UCSD-AML1 (cell line): ENCODE measurements around the gene CNEP1R1.

Experiments
- DNase-seq: peaks from one replicate; lab custom pipeline; 2025; ENCODE audit not compliant: unreplicated experiment; lab: John Stamatoyannopoulos, UW

CNEP1R1 gene

GRCh38 chr16:50059669-50060068 lies 34.6 kb downstream of the CNEP1R1 start:
- no peak for DNase-seq

- DNase-seq, result no peak
These were observed 36.3 kb downstream of the CNEP1R1 start for GRCh38 chr16:50061326-50061725.

GRCh38 chr16:50065241-50065623 lies 40.2 kb downstream of the CNEP1R1 start:
- no peak for DNase-seq

GRCh38 chr16:50065624-50066481 lies 40.8 kb downstream of the CNEP1R1 start, which contains the start of gene HEATR3:
Gene HEATR3 (plus strand): TSS chr16:50065970. CDS start chr16:50066132, 162 bp downstream.
- peak; percentile 96 for DNase-seq

GRCh38 chr16:50066482-50067289 lies 41.7 kb downstream of the CNEP1R1 start:
- DNase-seq, result no peak

- peak; percentile 20 for DNase-seq
These were observed 42.3 kb downstream of the CNEP1R1 start for GRCh38 chr16:50067290-50067853.

GRCh38 chr16:50068550-50068949 lies 43.5 kb downstream of the CNEP1R1 start:
- no peak for DNase-seq

GRCh38 chr16:50069060-50069459 lies 44.0 kb downstream of the CNEP1R1 start:
- no peak for DNase-seq

- DNase-seq, result no peak
These were observed 46.1 kb downstream of the CNEP1R1 start for GRCh38 chr16:50071075-50071671.

GRCh38 chr16:50072730-50073129 lies 47.7 kb downstream of the CNEP1R1 start:
- DNase-seq, result no peak

GRCh38 chr16:50079397-50080140 lies 54.5 kb downstream of the CNEP1R1 start:
- no peak for DNase-seq

GRCh38 chr16:50081428-50082018 lies 56.5 kb downstream of the CNEP1R1 start:
- DNase-seq, result no peak

GRCh38 chr16:50083996-50084395 lies 59.0 kb downstream of the CNEP1R1 start:
- DNase-seq, result no peak

- no peak for DNase-seq
These were observed 61.2 kb downstream of the CNEP1R1 start for GRCh38 chr16:50086176-50086575.
